Skeletal muscle cell (primary cell): Measurements from ENCODE around the gene LTB4R.

ENCODE experiments used
- DNase-seq: peaks from one replicate; pipeline ENCODE4 v3.0.0-alpha.2; 2010; ENCODE audit warnings: low read depth
- H3K4me3 ChIP-seq: 2 replicates; pipeline ENCODE4 v1.5.1; 2011; ENCODE audit warnings: low read depth, mild to moderate bottlenecking, control low read depth, low read length, moderate library complexity

Gene LTB4R

DNA sequence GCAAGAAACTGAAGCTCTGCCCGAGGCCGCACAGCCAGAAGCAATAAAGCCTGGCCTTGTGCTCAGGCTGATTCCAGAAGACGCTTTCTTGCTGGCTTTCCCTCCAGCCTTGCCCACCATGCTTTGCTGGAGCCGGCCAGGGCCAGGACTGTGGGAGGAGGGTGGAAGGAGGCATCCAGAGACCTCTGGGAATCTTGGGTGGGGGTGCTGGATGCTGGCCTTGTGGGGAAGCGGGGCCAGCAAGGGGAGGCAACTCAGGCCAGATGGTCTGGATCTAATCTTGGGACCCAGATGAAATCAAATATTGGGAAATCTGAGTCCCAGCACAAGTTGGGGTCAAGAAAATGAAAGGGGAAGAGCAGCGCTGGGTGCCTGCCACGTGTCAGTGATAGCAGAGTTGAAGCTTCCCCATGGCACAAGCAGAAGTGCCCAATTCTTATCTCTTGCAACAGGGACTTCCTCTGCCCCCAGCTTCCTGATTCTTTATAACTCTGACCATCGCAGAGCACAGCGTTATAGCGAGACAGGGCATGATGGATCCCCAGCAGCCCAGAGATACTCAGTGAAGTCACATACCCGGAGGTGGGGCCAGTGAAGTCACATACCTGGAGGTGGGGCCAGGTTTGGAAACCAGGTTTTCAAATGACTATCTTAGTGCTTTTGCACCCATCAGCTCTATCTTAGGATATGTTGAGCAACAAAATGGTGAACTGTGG, 33.5 kb upstream of the LTB4R start:
- no peak overlapping the region for H3K4me3 ChIP-seq
- no peak for DNase-seq

DNA sequence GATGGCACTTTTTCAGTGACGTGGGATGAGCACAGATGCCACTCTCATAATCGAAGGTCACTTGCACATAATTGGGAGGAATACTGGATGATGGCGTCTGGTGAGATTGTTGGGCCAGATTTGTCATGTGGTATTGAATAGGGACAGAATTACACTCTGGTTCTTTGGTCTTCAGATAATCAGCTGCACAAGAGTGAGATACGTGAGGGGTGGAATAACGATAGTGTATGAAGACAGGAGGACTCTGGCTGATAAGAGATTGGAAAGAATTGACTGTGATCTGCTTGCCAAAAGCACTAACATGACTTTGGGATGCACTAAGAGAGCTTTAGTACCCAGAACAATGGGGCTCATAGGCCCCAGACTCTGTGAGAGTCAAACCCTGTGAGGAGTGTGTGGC, 32.9 kb upstream of the LTB4R start:
- no peak overlapping the region for H3K4me3 ChIP-seq
- no peak for DNase-seq

DNA sequence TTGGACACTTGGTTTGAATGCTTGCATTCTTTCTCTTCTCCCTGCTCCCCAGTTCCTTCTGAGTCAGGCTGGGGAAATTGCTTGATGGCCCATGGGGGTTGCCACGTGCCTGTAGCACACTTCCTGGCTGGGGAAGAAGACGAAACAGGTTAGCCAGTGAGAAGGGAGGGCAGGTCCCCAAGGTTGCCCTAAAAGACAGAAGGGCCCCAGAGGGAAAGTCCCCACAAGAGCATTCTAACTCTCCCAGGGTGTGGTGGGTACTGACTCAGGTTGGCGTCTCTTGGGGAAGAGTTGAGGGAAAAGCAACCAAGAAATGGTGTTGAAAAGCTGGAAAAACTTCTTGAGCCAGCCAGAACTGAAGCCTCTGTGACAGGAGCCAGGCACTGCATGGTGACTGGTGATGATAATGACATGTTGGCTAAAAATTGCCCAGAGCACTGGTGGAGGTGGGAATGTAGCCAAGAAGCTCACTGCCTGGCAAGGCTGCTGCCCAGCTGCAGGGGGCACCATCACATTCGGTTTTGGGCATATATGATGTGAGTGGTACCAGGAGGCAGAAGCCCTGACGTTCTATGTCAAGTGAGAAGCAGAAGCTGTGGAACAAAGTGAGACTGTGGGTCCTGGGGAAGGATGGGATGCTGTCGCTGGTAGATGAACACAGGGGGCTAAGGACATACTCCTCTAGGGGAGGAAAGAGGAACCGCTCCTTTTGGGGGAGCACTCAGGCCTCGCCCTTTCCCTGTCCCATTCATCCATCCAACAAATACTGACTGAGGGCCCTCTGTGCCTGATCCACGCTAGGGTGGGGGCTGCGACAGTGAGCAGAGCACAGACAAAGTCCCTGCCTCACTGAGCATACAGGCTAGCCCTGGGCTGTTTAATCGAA, 31.8 kb upstream of the LTB4R start:
- H3K4me3 ChIP-seq = no peak overlapping the region
- no peak for DNase-seq

DNA sequence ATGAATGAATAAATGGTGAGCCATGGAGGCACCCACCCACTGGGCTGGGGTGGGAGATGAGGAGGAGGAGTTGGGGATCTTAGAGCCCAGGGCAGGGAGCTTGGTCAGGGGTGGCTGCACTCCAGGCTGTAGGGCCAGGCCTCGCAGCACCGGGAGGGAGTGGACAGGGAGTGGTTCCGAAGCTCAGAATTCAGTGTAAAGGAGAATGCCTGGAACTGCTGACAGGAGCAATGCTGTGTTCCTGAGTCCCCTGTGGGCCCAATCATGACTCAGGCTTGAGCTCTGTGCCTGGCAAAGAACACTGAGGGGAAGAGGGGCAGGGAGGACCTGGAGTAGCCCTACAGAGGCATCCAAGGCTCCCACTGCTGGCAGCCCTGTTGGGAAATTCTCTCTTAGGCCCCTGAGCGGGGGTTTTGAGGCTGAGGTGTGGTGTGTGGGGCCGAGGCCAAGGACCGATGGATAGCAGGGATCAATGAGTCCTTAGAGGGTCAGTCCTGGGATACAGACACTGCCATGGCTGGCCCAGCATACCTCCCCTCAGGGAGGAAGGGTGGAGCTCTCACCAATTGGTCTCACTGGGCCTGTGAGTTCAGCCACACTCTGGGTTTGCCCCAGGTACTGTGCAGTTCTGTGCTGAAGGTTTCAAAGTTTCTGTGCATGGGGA, 30.4 kb upstream of the LTB4R start:
- DNase-seq = no peak
- no peak overlapping the region for H3K4me3 ChIP-seq

- H3K4me3 ChIP-seq = no peak overlapping the region
- no peak for DNase-seq
Measured at GRCh38 chr14:24281636-24282035, 29.7 kb upstream of the LTB4R start.

GRCh38 chr14:24282736-24283135, 28.6 kb upstream of the LTB4R start:
- H3K4me3 ChIP-seq = no peak overlapping the region
- no peak for DNase-seq

DNA sequence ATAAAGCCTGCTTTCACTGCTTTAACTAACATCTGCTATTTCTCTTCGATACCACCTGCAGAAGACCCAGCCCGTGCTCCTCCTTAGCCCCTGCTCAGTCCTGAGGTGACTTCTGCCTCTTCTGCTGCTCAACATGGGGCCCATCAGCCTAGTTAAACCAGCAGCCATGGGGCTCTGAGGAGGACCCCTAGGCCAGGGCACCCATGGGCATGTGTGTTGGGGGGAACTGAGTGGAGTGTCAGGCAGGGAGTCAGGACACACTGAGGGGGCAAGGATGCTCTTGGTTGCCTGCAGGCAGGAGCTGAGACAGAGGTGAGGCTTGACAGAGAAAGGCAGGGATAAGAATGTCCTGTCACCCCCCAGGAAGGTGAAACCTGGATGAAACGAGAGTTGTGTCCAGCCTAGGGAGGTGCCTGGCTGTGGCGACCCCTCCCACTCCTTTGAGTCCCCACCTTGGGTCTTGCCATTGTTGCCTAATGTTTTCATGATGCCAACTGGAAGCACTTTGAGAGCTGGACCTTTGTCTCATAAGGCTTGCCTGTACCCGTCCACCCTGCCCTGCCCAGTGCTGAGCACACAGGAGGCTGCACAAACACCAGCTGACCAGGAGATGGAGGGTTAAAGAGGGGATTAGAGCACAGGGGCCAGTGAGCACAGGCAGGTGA, 27.4 kb upstream of the LTB4R start:
- DNase-seq = no peak
- H3K4me3 ChIP-seq = no peak overlapping the region

GRCh38 chr14:24284501-24285035, 26.7 kb upstream of the LTB4R start:
- no peak for DNase-seq
- H3K4me3 ChIP-seq = no peak overlapping the region

- H3K4me3 ChIP-seq = no peak overlapping the region
Measured at GRCh38 chr14:24285351-24285750, 26.0 kb upstream of the LTB4R start.

DNA sequence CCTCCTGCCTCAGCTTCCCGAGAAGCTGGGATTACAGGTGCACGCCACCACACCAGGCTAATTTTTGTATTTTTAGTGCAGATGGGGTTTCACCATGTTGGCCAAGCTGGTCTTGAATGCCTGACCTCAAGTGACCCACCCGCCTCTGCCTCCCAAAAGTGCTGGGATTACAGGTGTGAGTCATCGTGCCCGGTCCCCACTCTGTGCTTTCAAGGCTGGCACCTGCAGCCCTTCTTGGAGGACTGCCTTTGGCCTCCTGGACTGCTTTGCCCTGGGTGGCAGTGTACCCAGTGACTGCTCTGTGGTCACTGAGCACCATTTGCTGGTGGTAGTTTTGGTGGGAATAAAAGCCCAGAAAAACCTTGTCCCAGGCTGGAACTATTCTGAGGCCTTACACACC, 24.3 kb upstream of the LTB4R start:
- no peak for DNase-seq
- H3K4me3 ChIP-seq = no peak overlapping the region

More at GRCh38 chr14:24285351-24285750, 26.0 kb upstream of the LTB4R start:
- no peak for DNase-seq

DNA sequence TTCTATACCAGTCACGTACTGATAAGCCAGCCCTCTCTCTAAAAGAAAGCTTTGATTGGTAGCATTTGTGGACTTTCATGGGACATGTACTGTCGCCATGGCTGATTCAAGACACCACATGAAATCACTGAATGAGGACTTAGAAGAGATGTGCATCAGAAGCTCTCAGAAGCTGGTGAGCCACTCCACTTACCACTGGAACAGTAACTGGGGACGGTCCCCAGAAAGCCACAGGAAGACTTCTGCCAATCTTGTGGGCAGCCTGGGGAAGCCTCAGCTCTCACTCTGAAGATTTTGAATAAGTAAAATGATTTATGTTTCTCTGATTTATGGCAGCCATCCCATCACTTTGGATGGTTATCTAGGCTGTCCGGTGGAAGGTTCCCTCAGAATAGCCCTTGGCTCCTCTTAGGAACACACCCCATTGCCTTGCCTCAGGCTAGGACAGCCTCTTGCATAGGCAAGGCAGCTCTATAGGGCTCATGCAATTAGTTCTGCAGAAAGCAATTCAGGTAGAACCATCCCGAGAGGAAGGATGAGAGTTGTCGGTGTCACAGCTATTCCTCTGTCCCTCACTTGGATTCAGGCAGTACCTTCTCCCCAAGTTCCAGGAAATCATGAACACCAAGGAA, 21.5 kb upstream of the LTB4R start:
- DNase-seq = no peak

GRCh38 chr14:24290746-24291145, 20.6 kb upstream of the LTB4R start:
- DNase-seq = no peak
- H3K4me3 ChIP-seq = no peak overlapping the region

More for the DNA sequence above, 21.5 kb upstream of the LTB4R start:
- H3K4me3 ChIP-seq = no peak overlapping the region

GRCh38 chr14:24291446-24292117, 19.7 kb upstream of the LTB4R start:
- DNase-seq = no peak
- no peak overlapping the region for H3K4me3 ChIP-seq

DNA sequence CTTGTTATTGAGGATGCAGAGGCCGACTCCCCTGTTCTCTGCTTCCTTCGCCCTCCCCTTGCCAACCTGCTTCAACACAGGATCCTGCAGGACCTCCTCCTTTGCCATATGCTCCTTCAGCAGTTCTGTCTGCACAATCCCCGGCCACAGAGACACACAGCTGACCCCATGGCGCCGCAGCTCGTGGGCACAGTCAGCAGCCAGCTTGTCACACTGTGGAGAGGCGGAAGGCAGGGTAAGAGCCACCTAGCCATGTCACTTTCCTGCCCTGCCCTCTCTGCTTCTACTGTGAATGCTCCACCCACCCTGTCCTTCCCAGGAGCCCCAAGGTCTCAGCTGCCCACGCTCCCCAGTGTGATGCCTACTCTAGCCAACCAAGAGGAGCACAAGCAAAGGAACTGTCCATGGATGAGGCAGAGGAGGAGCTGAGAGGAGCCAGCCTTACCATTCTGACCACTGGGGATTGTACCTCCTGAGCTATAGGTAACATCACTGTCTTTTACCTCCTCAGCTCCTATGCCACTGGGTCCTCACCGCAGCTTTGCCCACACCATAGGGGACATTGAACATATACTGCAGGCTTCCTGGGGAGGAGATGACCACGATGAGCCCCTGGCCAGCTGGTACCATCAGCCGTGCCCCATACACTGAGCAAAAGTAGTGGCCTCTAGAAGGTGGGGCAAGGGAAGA, 19.0 kb upstream of the LTB4R start:
- no peak for DNase-seq
- H3K4me3 ChIP-seq = no peak overlapping the region

GRCh38 chr14:24293525-24293924, 17.8 kb upstream of the LTB4R start:
- H3K4me3 ChIP-seq = no peak overlapping the region
- DNase-seq = no peak

DNA sequence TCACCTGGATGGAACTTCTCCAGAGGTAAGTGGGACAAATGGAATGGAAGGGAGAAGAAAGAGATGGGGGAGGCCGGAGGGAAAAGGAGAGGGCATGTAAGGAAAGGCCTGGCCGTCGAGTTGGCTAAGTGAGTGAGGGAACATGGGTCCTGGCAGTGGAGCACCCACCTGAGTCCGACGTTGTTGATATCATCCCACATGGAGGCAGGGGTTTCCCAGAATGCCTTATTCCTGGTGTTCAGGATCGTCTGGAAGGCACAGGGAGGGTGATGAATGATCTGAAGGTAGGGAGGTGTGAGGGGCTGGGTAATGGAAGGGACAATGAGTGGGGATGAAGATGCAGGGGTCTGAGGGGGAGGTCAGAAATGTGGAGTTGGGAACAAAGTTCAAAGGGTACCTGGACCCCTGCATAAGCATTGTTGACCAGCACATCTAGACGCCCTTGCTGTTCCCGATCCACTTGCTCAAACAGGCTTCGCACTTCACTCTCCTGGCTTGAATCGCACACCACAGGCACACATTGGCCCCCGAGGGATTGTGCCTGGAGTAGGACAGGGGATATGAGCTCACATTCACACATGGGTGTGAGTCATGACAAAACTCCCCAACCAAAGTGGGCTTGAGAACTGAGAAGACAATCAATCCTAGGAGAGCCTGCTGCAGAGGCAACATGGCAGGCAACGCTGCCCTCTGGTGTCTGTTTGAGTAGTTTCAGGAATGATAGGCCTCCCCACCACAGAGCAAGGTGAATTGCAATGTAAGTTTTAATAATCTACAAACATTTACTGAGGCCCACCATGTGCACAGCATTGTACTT, 14.8 kb upstream of the LTB4R start:
- no peak overlapping the region for H3K4me3 ChIP-seq
- DNase-seq = peak; percentile 86
